ENCODE results near the gene TCF7. TPM values are rescaled to one million over a fixed set of nuclear protein-coding genes. Genes with fewer than 3 reads are reported as not detected.
A peak's percentile ranks its signal among the peaks of the same experiment; 100 is the strongest.

The TCF7 gene
- polyA plus RNA-seq, 4 donors = 3.6 to 17.2 (median 12.9) TPM

DNA sequence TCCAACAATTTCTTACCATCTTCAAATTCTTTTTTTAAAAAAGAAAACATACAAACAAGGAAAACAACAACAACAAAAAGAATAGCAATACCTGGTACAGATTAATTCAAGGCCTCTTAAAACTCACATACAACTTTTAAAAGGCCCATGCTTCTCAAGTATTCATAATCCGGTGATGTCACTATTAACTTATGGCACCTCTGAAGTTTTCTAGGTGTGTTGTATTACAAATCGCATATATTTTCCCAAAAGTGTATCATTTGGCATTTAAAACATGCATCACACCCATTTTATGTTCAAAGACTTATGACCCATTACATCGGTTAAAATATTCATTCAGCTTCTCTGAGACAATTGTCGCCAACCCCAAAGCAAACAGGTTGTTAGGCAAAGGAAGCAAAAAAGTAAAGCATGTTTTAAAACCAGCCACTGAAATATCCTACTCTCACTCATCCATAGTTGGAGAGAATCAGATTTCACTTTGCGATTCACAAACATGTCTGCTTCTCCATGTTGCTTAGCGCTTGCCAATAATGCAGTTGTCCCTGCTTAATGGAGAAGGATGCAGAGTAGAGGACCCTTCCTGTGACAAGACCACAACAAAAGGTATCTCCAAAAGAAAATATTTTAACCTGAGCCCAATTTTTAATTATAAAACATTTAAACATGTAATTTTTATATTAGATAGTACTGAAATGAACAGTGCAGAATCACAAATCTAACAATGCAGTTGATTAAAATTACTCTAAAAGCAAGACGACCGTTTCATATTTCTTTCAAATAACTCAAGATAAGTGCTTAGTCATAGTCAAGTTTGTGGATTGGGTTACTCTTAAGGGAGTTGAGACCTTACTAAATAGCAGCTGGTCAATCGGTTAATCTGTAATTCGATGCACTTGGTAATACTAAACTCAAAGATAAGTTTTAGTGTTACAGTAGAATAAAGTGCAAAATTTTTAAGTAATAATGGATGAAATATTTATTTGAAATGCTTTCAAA, 60.7 kb downstream of the TCF7 start:
- DNase-seq (ENCODE audit: low read depth in 4 of 4, low spot score in 3 of 4) = peak in 1 of 4 donors; percentile 15

DNA sequence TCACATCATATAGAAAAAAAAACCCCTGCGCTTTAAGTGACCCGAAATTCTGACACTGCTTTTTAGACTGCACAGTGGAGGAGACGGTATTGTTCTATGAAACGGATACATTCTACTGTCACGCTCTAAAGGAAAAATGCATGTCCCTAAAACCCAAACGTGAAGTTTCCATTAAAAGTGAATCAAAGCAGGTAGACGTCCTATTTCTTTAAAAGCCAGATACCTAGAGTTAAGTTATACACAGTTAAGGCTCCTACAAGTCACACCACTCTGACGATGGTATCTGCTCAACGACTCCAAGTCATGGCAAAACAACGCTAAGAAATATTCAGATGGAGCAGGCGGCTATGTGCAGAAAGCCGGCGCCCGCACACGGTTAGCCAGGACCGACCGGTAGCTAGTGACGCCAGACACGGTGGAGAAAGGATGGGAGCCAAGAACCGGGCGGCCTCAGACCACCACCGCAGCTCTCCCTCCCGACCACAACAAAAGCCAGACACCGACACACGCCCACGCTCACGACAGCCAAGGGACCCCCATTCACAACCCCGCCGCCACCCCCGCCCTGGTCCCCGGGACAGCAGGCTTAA, 61.5 kb downstream of the TCF7 start:
- DNase-seq (ENCODE audit: low read depth in 4 of 4, low spot score in 3 of 4) = peak in 2 of 4 donors; percentile 10 to 15

DNA sequence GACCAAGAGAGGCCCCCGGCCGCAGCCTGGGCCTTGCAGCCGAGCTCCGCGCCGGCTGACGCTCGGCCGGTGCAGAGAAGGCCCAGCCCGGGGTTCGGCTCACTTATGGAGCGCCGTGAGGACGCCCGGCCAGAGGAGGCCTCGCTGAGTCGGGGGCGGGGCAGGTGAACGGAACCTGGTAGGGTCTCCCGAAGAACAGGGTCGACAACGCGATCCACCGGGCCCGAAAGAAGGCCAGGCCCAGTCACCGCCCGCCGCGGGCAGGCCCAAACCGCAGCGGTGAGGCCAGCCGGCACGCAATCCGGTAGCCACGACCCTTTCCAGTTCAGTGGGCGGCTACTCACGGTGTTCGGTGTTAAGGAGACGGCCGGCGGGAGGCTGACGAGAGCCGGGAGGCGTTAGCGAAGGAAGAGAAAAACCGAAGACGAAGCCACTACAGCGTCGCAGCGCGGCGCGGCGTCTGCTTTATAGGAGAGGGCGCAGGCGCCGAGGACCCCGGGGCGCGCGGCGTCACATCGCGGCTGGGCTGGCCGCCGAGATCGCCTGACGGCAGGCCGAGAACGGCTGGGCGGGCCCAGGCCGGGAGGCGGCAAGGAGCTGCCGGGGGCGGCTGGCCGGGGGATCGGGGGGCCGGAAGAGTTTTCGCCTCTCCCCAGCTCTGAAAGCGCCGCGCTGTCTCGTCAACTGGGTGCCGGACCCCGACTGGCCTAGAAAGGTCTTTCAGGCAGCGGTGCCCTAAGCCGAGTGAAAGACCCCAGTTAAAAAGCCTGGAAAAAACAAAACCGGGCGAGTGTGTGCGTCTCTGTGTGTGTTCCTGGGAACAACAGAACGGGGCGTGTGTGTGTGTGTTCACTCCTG, 62.3 kb downstream of the TCF7 start, which contains the start of gene SKP1:
Gene SKP1, minus strand, starts transcription at position 440 of the 858 bp plus-strand sequence. CDS start 2,928 bp downstream, outside the sequence.
- peak; percentile 74 to 82 (median 78) for DNase-seq (ENCODE audit: low read depth in 4 of 4, low spot score in 3 of 4)

- DNase-seq (ENCODE audit: low read depth in 4 of 4, low spot score in 3 of 4) = peak in 2 of 4 donors; percentile 30 to 35
Observed at GRCh38 chr5:134177369-134178095, 63.1 kb downstream of the TCF7 start.

DNA sequence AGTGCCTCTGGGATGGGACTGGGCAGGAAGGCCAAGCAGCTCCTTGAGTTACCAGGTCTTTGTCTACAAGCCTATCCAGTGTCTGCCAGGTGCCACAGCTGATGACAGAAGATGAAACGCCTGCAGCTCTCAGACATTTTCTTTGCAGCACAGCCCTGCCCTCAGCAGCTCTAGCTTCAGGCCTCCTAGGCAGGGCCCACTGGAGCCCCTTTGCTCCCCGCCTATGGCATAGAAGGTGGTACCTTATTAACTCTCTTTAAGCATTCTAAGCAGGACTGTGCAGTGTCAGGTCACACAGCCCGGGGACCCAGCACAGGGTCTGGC, 63.6 kb downstream of the TCF7 start:
- DNase-seq (ENCODE audit: low read depth in 4 of 4, low spot score in 3 of 4) = no peak

DNA sequence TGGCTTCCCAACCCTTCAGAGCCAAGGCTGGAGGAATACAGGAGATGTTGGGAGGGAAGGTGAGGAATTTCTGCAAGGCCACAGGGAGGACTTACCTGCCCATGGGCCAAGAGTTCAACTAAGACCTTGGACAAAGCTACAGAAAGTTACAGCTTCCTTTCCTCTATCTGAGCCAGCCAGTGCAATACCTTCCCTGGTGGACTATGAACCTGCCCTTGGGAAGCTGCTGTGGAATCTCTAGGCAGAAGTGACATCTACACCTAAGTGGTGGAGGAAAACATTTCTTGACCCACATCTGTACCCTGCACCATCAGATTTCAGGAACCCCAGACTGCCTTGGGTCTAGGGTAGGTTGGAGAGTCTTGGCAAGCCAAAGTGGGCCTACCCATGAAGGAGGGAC, 69.0 kb downstream of the TCF7 start:
- DNase-seq (ENCODE audit: low read depth in 4 of 4, low spot score in 3 of 4) = no peak

GRCh38 chr5:134184155-134185135, 70.0 kb downstream of the TCF7 start:
- DNase-seq (ENCODE audit: low read depth in 4 of 4, low spot score in 3 of 4) = peak in 2 of 4 donors; percentile 24 to 25

- DNase-seq (ENCODE audit: low read depth in 4 of 4, low spot score in 3 of 4) = no peak
Observed at GRCh38 chr5:134188092-134188491, 73.6 kb downstream of the TCF7 start.

GRCh38 chr5:134189031-134189430, 74.5 kb downstream of the TCF7 start:
- no peak for DNase-seq (ENCODE audit: low read depth in 4 of 4, low spot score in 3 of 4)

DNA sequence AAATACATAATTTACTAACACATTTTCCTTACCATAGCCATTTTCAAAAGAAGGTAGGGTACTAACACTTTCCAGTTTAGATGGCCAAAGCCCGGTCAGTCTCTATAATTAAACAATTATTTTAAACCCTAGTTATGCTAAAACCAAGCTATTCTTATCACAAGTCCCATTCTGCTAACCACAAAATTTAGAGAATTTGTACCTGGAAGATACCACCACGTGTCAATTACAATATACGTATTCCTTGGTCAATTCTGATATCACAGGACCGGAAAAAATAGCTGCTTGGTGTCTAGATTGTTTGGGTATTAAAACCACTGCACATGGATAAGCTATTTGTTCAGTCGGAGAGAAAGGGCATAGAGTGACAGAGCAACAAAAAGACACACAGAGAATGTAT, 81.2 kb downstream of the TCF7 start:
- no peak for DNase-seq (ENCODE audit: low read depth in 4 of 4, low spot score in 3 of 4)

Other genes with a start within 250 kb of the TCF7 start
- 100 to 1,000 TPM; 110 to 164 (median 136) TPM for gene C5orf15, start 146.1 kb upstream of the TCF7 start, polyA plus RNA-seq (ENCODE audit: insufficient read length in 4 of 4)
- gene VDAC1, start 109.7 kb upstream of the TCF7 start, polyA plus RNA-seq (ENCODE audit: insufficient read length in 4 of 4) = 100 to 1,000 TPM in 3 of 4 donors, 10 to 100 TPM in 1; 94.2 to 208 (median 180) TPM
- gene SKP1, start 62.3 kb downstream of the TCF7 start, polyA plus RNA-seq (ENCODE audit: insufficient read length in 4 of 4) = 100 to 1,000 TPM; 586 to 942 (median 756) TPM
- gene PPP2CA, start 111.4 kb downstream of the TCF7 start, polyA plus RNA-seq (ENCODE audit: insufficient read length in 4 of 4) = 100 to 1,000 TPM; 172 to 236 (median 195) TPM